ENCODE data around the gene RIMBP2. TPM values are rescaled to one million over a fixed set of nuclear protein-coding genes. Genes with fewer than 3 reads are reported as not detected.
"Not testable (repeated sequence)": the region's sequence is repeated elsewhere in the genome, so short reads cannot be mapped to it uniquely, and the experiment has no call there.

Gene RIMBP2
- total RNA-seq, 1 donor from 2014 or later: 0.09 TPM

DNA sequence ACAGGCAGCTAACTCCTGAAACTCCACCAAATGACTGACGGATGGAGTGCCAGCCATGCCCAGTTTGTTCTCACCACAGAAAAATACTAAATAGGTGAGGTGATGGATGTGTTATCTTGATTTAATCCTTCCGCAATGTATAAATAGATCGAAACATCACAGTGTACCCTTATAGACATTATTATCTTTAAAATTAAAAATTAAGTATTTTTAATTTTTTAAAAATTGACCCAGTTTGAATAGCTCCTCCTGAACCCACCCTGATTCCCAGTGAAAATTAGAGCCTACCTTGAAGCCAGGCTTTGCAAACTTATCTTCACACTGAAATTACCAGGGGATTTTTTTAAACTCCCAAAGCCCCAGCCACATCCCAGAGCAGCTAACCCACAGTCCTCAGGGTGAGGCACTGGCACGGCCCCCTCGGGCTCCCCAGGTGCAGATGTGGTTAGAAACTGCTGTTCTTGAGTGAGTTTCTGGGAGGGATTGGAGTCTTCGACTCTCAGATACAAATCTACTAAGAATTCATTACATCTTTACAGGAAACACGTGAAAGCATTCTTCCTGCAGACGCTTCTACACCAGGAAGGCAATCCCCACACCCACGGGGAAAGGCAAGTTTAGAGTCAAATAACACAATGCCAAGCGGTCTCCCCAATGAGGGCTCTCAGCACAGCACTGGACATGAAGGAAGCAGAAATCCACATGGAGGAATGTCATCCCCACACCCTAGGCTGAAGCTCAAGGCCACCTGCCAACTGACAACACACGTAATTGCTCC, 126.4 kb downstream of the RIMBP2 start:
- Histone ChIP-seq H3K9me3 (no peaks in the 10 kb centered on the region), H3K4me1 (no peaks in the 10 kb centered on the region), H3K36me3 (no peaks in the 10 kb centered on the region), H3K27me3 (no peaks in the 10 kb centered on the region), H3K27ac (no peak overlapping the region), H3K4me3 (no peak overlapping the region)
- ATAC-seq: no peak
- DNase-seq: no peak
- TF ChIP-seq, protein P1, sequence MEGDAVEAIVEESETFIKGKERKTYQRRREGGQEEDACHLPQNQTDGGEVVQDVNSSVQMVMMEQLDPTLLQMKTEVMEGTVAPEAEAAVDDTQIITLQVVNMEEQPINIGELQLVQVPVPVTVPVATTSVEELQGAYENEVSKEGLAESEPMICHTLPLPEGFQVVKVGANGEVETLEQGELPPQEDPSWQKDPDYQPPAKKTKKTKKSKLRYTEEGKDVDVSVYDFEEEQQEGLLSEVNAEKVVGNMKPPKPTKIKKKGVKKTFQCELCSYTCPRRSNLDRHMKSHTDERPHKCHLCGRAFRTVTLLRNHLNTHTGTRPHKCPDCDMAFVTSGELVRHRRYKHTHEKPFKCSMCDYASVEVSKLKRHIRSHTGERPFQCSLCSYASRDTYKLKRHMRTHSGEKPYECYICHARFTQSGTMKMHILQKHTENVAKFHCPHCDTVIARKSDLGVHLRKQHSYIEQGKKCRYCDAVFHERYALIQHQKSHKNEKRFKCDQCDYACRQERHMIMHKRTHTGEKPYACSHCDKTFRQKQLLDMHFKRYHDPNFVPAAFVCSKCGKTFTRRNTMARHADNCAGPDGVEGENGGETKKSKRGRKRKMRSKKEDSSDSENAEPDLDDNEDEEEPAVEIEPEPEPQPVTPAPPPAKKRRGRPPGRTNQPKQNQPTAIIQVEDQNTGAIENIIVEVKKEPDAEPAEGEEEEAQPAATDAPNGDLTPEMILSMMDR (IDR thresholded peaks at IDR 0.05): no peak
- intact Hi-C loops (cut with DNase I): no loop called here

DNA sequence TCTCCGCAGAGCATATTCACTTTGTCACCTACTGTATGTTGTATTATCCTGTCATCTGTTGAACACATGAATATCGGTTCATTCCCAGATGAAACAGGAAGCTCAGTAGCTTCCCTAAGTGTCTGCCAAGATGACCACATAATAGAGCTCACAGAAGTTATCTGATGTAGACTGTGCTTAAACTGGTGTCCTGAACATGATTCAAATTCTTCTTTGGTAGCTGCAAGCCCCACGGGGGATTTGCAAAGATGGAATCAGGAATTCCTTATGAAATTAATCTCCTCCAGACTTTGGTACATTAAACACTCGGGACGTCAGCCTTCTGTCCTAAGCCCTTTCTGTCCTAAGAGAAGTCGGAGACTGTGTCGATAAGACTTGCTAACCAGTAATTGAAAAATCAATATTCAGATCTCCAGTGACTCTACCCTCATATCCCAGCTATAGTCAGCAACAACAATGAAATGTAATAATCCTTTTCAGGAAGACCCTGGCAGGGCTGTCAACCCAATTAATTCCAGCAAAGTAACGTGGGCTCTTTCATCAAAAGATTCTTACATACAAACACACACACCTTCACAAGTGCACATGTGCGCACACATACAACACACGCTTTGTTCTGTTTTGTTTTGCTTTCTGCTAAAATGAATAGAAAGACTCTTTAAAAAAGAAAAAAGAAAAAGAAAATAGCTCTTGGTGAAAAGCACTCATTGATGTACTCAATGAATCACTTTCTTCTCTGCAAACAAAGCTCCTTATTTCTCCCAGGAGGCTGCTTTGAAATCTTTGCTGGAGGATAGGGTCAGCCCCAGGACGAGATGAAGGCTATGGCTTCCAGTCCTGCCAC, 127.2 kb downstream of the RIMBP2 start:
- no peak for DNase-seq
- intact Hi-C loops (cut with DNase I): no loop called here

DNA sequence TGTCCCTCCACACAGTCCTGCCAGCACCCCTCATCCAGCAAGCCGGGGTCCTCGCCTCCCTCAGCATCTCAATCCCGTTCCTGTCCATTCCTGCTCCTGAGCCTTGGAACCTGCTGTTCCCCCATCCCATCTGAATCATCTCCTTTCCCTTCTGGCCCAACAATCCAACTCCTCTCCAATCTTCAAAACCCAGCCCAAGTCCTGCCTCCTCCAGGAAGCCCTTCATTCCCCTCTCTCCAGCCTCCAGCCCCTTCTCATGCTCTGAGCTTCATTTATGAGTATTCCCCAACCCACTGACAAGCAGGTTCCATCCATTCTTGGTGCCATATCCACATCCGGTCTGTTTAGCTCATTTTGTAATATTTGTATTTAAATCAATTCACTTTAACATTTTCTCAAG, 128.1 kb downstream of the RIMBP2 start:
- DNase-seq (no peak), ATAC-seq (no peak)
- Histone ChIP-seq H3K36me3 (no peaks in the 10 kb centered on the region), H3K27ac (no peak overlapping the region), H3K9me3 (no peaks in the 10 kb centered on the region), H3K27me3 (no peaks in the 10 kb centered on the region), H3K4me3 (no peak overlapping the region), H3K4me1 (no peaks in the 10 kb centered on the region)
- TF ChIP-seq, protein P1 (IDR thresholded peaks at IDR 0.05): no peak
- intact Hi-C loops (cut with DNase I): no loop called here

More for the DNA sequence above, 127.2 kb downstream of the RIMBP2 start:
- Histone ChIP-seq H3K36me3 (no peaks in the 10 kb centered on the region), H3K27ac (no peak overlapping the region), H3K27me3 (no peaks in the 10 kb centered on the region), H3K4me1 (no peaks in the 10 kb centered on the region), H3K4me3 (no peak overlapping the region), H3K9me3 (no peaks in the 10 kb centered on the region)
- no peak for ATAC-seq
- TF ChIP-seq, protein P1 (IDR thresholded peaks at IDR 0.05): no peak

DNA sequence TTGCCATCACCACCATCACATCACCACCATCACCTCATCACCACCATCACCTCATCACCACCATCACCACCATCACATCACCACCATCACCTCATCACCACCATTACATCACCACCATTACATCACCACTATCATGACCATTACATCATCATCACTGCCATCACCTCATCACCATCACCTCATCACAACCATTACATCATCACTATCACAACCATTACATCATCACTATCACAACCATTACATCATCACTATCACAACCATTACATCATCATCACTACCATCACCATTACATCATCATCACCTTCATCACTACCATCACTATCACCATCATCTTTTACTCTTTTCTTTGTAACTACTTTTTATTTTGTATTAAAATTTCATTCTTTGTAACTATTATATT, 131.6 kb downstream of the RIMBP2 start:
- H3K27ac ChIP-seq; H3K4me3 ChIP-seq; H3K9me3 ChIP-seq; H3K4me1 ChIP-seq; H3K36me3 ChIP-seq; DNase-seq; ATAC-seq; intact Hi-C loops (cut with DNase I); H3K27me3 ChIP-seq: not testable (repeated sequence)

DNA sequence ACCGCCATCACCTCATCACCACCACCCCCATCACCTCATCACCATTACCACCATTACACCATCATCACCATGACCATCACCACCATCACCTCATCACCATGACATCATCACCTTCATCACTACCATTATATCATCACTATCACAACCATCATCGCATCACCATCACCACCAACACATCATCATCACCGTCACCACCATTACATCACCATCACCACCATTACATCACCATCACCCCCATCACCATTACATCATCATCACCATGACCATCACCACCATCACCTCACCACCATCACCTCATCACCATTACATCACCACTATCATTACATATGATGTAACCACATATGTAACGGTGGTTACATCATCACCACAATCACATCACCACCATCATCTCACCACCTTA, 132.3 kb downstream of the RIMBP2 start:
- ATAC-seq: no peak
- intact Hi-C loops (cut with DNase I): no loop called here

More for the DNA sequence above, 132.3 kb downstream of the RIMBP2 start:
- Histone ChIP-seq H3K27me3 (no peaks in the 10 kb centered on the region), H3K9me3 (no peaks in the 10 kb centered on the region), H3K4me1 (no peaks in the 10 kb centered on the region), H3K36me3 (no peaks in the 10 kb centered on the region), H3K4me3 (no peak overlapping the region), H3K27ac (no peak overlapping the region)
- no peak for DNase-seq
- TF ChIP-seq, protein P1 (IDR thresholded peaks at IDR 0.05): no peak
